Loucy (cell line): Measurements from ENCODE around the gene FNDC10.
A peak's percentile ranks its signal among the peaks of the same experiment; 100 is the strongest.

Source experiments
- H2AFZ ChIP-seq: fragments of 200-600 bp; sonication (generic); 2 replicates; pipeline ENCODE4 v1.6.0; 2016; ENCODE audit warnings: antibody characterized with exemption, mild to moderate bottlenecking, low read length, moderate library complexity
- H3F3A ChIP-seq: fragments of 200-600 bp; 2 replicates; pipeline ENCODE4 v1.6.0; 2016; ENCODE audit warnings: antibody characterized with exemption, low read depth, mild to moderate bottlenecking
- H3K27me3 ChIP-seq: fragments of 200-600 bp; sonication (generic); 2 replicates; pipeline ENCODE4 v1.6.1; 2014; ENCODE audit warnings: low read length, mild to moderate bottlenecking; ENCODE audit not compliant: insufficient read depth, poor library complexity, severe bottlenecking
- H3K36me3 ChIP-seq: fragments of 200-600 bp; sonication (generic); 2 replicates; pipeline ENCODE4 v1.6.1; 2016; ENCODE audit warnings: low read length; ENCODE audit not compliant: insufficient read depth
- H3K4me1 ChIP-seq: fragments of 200-600 bp; sonication (generic); 2 replicates; pipeline ENCODE4 v1.5.1; 2014; ENCODE audit warnings: low read length, mild to moderate bottlenecking; ENCODE audit not compliant: insufficient read depth, poor library complexity, severe bottlenecking
- H3K4me2 ChIP-seq: fragments of 200-600 bp; sonication (generic); 2 replicates; pipeline ENCODE4 v1.6.0; 2014; ENCODE audit warnings: antibody characterized with exemption, low read length, low read depth, mild to moderate bottlenecking; ENCODE audit not compliant: poor library complexity, severe bottlenecking
- H3K4me3 ChIP-seq: fragments of 200-600 bp; sonication (generic); 2 replicates; pipeline ENCODE4 v1.5.1; 2014; ENCODE audit warnings: low read length, mild to moderate bottlenecking, mixed read lengths; ENCODE audit not compliant: poor library complexity, severe bottlenecking
- H3K79me2 ChIP-seq: fragments of 200-600 bp; sonication (generic); 2 replicates; pipeline ENCODE4 v1.6.1; 2014; ENCODE audit warnings: low read length; ENCODE audit not compliant: insufficient read depth
- H3K9ac ChIP-seq: fragments of 200-600 bp; sonication (generic); 2 replicates; pipeline ENCODE4 v1.6.0; 2014; ENCODE audit warnings: mild to moderate bottlenecking, low read depth, low read length, moderate library complexity; ENCODE audit not compliant: poor library complexity, severe bottlenecking
- H3K9me2 ChIP-seq: fragments of 200-600 bp; sonication (generic); replicated peaks from 2 replicates; pipeline ENCODE4 v1.6.1; 2016; ENCODE audit warnings: low read depth, low read length, mixed read lengths
- H3K9me3 ChIP-seq: fragments of 200-600 bp; sonication (generic); 2 replicates; pipeline ENCODE4 v1.6.1; 2014; ENCODE audit warnings: mild to moderate bottlenecking, antibody characterized with exemption, low read length, low read depth; ENCODE audit not compliant: insufficient read depth
- H4K20me1 ChIP-seq: fragments of 200-600 bp; sonication (generic); 2 replicates; pipeline ENCODE4 v1.6.0; 2014; ENCODE audit warnings: antibody characterized with exemption, low read length, mild to moderate bottlenecking; ENCODE audit not compliant: insufficient read depth, poor library complexity, severe bottlenecking
- CTCF ChIP-seq: fragments of 200-600 bp; sonication (generic); conservative IDR thresholded peaks from 2 replicates; pipeline ENCODE4 v1.5.1; 2014; ENCODE audit warnings: mild to moderate bottlenecking, antibody characterized with exemption, low read length
- EZH2phosphoT487 ChIP-seq: fragments of 200-600 bp; IDR thresholded peaks from 2 replicates; pipeline ENCODE4 v1.6.1; 2018; ENCODE audit warnings: antibody characterized with exemption, mild to moderate bottlenecking, moderate library complexity, borderline replicate concordance

The FNDC10 gene

GRCh38 chr1:1613509-1614082 lies 13.7 kb upstream of the FNDC10 start:
- H3K27me3 ChIP-seq, result no peaks in the 10 kb centered on the region
- peaks cover 16% of the 10 kb centered on the region for H4K20me1 ChIP-seq
- H3K9ac ChIP-seq, result peak overlapping the region; percentile 99
- peak overlapping the region; percentile 95 for H3K4me2 ChIP-seq
- H3F3A ChIP-seq, result no peaks in the 10 kb centered on the region
- peak overlapping the region; percentile 94 for H3K4me3 ChIP-seq
- no peak for TF ChIP-seq CTCF
- no peak for TF ChIP-seq EZH2phosphoT487
- H3K9me3 ChIP-seq, result no peaks in the 10 kb centered on the region
- H3K9me2 ChIP-seq, result no peaks in the 10 kb centered on the region
- no peak overlapping the region for H2AFZ ChIP-seq
- H3K4me1 ChIP-seq, result peaks cover 28% of the 10 kb centered on the region
- H3K36me3 ChIP-seq, result no peaks in the 10 kb centered on the region
- H3K79me2 ChIP-seq, result peaks cover 25% of the 10 kb centered on the region

GRCh38 chr1:1612104-1612400 lies 12.1 kb upstream of the FNDC10 start:
- Histone ChIP-seq H3K4me2 (no peak overlapping the region), H3K9ac (no peak overlapping the region), H3F3A (no peaks in the 10 kb centered on the region), H3K36me3 (no peaks in the 10 kb centered on the region), H2AFZ (no peak overlapping the region), H4K20me1 (peaks cover 16% of the 10 kb centered on the region), H3K4me1 (peaks cover 22% of the 10 kb centered on the region), H3K9me3 (no peaks in the 10 kb centered on the region), H3K79me2 (peaks cover 22% of the 10 kb centered on the region), H3K4me3 (no peak overlapping the region), H3K9me2 (no peaks in the 10 kb centered on the region), H3K27me3 (no peaks in the 10 kb centered on the region)
- no peak for TF ChIP-seq CTCF
- TF ChIP-seq EZH2phosphoT487, result no peak

- no peak overlapping the region for H3K4me3 ChIP-seq
- no peaks in the 10 kb centered on the region for H3K9me2 ChIP-seq
- H3K9me3 ChIP-seq, result no peaks in the 10 kb centered on the region
- H3F3A ChIP-seq, result no peaks in the 10 kb centered on the region
- H3K4me1 ChIP-seq, result peaks cover 13% of the 10 kb centered on the region
- H2AFZ ChIP-seq, result no peak overlapping the region
- no peak overlapping the region for H3K9ac ChIP-seq
- peaks cover 9% of the 10 kb centered on the region for H4K20me1 ChIP-seq
- H3K4me2 ChIP-seq, result no peak overlapping the region
- H3K27me3 ChIP-seq, result no peaks in the 10 kb centered on the region
- H3K36me3 ChIP-seq, result no peaks in the 10 kb centered on the region
- peaks cover 12% of the 10 kb centered on the region for H3K79me2 ChIP-seq
- TF ChIP-seq EZH2phosphoT487 (no peak), CTCF (no peak)
These were observed 10.9 kb upstream of the FNDC10 start for GRCh38 chr1:1610796-1611195.
